HFF-Myc (cell line): ENCODE data around the gene SNX25.

ENCODE experiments used
- DNase-seq: peaks from one replicate; pipeline ENCODE4 v3.0.0-alpha.2; 2011; ENCODE audit warnings: low read depth; ENCODE audit errors: extremely low read depth
- H3K4me3 ChIP-seq: replicated peaks from 2 replicates; pipeline ENCODE4 v1.5.1; 2011; ENCODE audit warnings: low read depth, mild to moderate bottlenecking, control low read depth, low read length
- CTCF ChIP-seq: IDR thresholded peaks from 2 replicates; pipeline ENCODE4 v1.5.1; 2012; ENCODE audit warnings: mild to moderate bottlenecking, low read depth, low read length, control low read depth; ENCODE audit errors: missing control alignments

The SNX25 gene

DNA sequence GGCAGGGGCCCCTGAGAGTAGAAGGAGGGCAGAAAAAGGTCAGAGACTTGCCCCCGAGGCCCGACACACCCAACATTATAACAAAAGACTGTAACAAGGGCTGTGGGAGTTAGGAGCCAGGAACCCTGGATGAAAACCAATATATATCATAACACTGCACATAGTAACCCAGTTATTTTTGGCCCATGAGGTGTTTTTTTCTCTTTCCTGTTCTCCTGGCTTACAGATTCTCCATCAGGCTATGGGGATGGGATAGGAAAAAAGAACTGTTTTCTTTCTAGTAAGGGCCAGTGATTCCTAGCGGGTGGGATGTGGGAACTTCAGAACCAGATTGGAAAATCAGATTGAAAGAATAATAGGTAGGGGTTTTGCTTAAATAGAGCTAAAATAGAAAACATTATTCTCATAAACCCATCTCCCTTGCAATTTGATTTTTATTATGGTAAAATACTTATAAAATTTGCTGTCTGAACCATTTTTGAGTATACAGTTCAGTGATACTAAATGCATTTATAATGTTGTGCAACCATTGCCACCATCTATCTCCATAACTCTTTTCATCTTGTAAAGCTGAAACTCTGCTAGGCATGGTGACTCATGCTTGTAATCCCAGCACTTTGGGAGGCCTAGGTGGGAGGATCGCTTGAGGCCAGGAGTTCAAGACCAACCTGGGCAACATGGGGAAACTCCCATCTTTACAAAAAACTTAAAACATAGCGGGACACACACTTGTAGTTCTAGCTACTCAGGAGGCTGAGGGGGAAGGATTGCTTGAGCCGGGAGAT lies 33.5 kb downstream of the SNX25 start:
- TF ChIP-seq CTCF, result no peak
- no peak overlapping the region for H3K4me3 ChIP-seq
- no peak for DNase-seq

- no peak overlapping the region for H3K4me3 ChIP-seq
Measured at GRCh38 chr4:185243879-185244278, 34.5 kb downstream of the SNX25 start.

GRCh38 chr4:185244763-185245162 lies 35.4 kb downstream of the SNX25 start:
- DNase-seq, result no peak
- H3K4me3 ChIP-seq, result no peak overlapping the region
- TF ChIP-seq CTCF, result no peak

More at GRCh38 chr4:185243879-185244278, 34.5 kb downstream of the SNX25 start:
- no peak for TF ChIP-seq CTCF
- DNase-seq, result no peak

GRCh38 chr4:185246453-185246852 lies 37.1 kb downstream of the SNX25 start:
- no peak overlapping the region for H3K4me3 ChIP-seq
- DNase-seq, result no peak
- TF ChIP-seq CTCF, result no peak

DNA sequence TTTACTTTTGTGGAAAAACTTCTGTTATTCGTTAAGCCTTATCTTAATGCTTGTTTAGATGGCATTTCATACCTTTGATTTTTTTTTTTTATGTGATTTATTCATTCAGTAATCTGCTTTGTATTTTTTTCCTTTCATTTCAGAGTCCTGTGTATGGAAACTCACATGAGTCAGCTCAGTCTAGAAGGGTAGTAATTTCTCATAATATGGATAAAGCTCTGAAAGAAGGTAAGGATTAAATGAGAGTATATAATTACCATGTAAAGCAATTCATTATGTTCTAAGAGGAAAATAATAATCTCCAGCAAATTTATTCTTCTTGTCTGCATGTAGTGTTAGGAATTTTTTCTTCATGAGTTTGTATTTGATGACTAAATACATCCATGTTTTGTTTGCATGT lies 37.8 kb downstream of the SNX25 start:
- H3K4me3 ChIP-seq, result no peak overlapping the region
- no peak for DNase-seq
- TF ChIP-seq CTCF, result no peak

DNA sequence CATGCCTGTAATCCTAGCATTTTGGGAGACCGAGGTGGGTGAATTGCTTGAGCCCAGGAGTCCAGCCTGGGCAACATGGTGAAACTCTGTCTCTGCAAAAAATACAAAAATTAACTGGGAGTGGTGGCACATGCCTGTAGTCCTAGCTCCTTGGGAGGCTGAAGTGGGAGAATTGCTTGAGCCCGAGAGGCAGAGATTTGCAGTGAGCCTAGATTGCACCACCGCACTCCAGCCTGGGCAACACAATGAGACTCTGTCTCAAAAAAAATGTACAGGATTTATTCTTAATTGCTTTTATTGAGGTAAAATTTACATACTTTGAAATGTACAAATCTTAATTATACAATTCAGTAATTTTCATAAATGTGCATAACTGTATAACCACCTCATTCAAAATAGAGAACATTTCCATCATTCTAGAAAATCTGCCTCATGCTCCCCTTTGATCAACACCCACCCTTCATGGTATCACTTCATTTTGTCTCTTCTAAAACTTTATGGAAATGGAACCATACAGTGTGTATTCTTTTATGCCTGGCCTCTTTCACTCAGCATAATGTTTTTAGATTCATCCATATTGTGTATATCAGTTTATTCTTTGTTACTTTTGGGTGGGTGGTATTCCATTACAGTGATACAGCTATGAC lies 39.1 kb downstream of the SNX25 start:
- DNase-seq, result no peak
- no peak for TF ChIP-seq CTCF
- no peak overlapping the region for H3K4me3 ChIP-seq
